A549 (cell line): Measurements from ENCODE around the gene HEATR5B. TPM values are rescaled to one million over a fixed set of nuclear protein-coding genes. Genes with fewer than 3 reads are reported as not detected.
A peak's percentile ranks its signal among the peaks of the same experiment; 100 is the strongest.

ENCODE experiments used
- ATAC-seq, 2 experiments: fragments of 200-7000 bp in 1 of 2; fragments of >200 bp in 1 of 2; cut with Nextera tagmentation in 1 of 2; cut with Tn5 transposase in 1 of 2; 3 replicates each; pipeline versions ENCODE4 v1.8.0 to v1.9.1; 2018 to 2020; ENCODE audit warnings: mild to moderate bottlenecking in 1 of 2, moderate library complexity in 1 of 2
- CTCF ChIA-PET: fragments of 300-600 bp; sonication (Branson Sonifier 250); formaldehyde crosslinking; extraction: SDS; loops from one replicate; lab custom pipeline; 2021; ENCODE audit warnings: antibody characterized with exemption, inconsistent platforms; lab: Yijun Ruan, JAX
- POLR2A ChIA-PET: fragments of 350-600 bp; formaldehyde crosslinking; extraction: SDS; loops from one replicate; lab custom pipeline; 2021; ENCODE audit warnings: antibody characterized with exemption, inconsistent platforms; lab: Yijun Ruan, JAX
- DNase-seq, 2 experiments: peaks; one replicate each; pipeline versions ENCODE4 v3.0.0 to v3.0.0-alpha.2; 2011 to 2016; ENCODE audit warnings: low read depth in 1 of 2, low spot score in 1 of 2
- FAIRE-seq: peaks from 2 replicates; lab custom pipeline; 2011; peaks lifted over from hg19 to GRCh38; lab: Jason Lieb, UNC
- H3K27ac ChIP-seq, 2 experiments: fragments of >200 bp; sonication (Bioruptor Twin); formaldehyde crosslinking; 3 replicates each; pipeline ENCODE4 v1.5.1; 2016 to 2017
- H3K4me1 ChIP-seq: fragments of >200 bp; sonication (Bioruptor Twin); formaldehyde crosslinking; 3 replicates; pipeline ENCODE4 v1.6.1; 2016
- H3K4me2 ChIP-seq: fragments of >200 bp; sonication (Bioruptor Twin); formaldehyde crosslinking; 3 replicates; pipeline ENCODE4 v1.6.1; 2016
- H3K4me3 ChIP-seq: fragments of >200 bp; sonication (Bioruptor Twin); formaldehyde crosslinking; 3 replicates; pipeline ENCODE4 v1.5.1; 2016
- H3K9me3 ChIP-seq: fragments of >200 bp; sonication (Bioruptor Twin); formaldehyde crosslinking; 3 replicates; pipeline ENCODE4 v1.6.1; 2016
- EHF ChIP-seq: fragments of 250-450 bp; sonication (Bioruptor Pico); IDR thresholded peaks from 2 replicates; pipeline ENCODE4 v1.5.0; 2020; ENCODE audit warnings: mild to moderate bottlenecking
- EP300 ChIP-seq, 2 experiments: fragments of >200 bp; sonication (Bioruptor Twin); formaldehyde crosslinking; IDR thresholded peaks; 2 replicates in 1 of 2; 3 replicates in 1 of 2; pipeline ENCODE4 v1.6.1; 2016 to 2017
- ESRRA ChIP-seq: fragments of 150-350 bp; IDR thresholded peaks from 2 replicates; pipeline ENCODE4 v1.6.1; 2014; ENCODE audit warnings: mild to moderate bottlenecking, low read length, borderline replicate concordance
- FOSL2 ChIP-seq, 2 experiments: fragments of 450-650 bp in 1 of 2; fragments of >200 bp in 1 of 2; sonication (Bioruptor Twin) in 1 of 2; formaldehyde crosslinking; IDR thresholded peaks; 2 replicates each; pipeline versions ENCODE4 v1.5.0 to v1.6.1; 2016 to 2020; ENCODE audit warnings: mild to moderate bottlenecking in 1 of 2, moderate library complexity in 1 of 2
- HDAC2 ChIP-seq: fragments of 200-600 bp; sonication (generic); IDR thresholded peaks from 2 replicates; pipeline ENCODE4 v1.6.1; 2016
- HOXB13 ChIP-seq: fragments of 250-450 bp; sonication (Bioruptor Pico); IDR thresholded peaks from 2 replicates; pipeline ENCODE4 v1.5.0; 2020; ENCODE audit warnings: low read depth, mild to moderate bottlenecking, moderate library complexity
- MYC ChIP-seq: IDR thresholded peaks from 2 replicates; pipeline ENCODE4 v1.6.1; 2012; ENCODE audit warnings: mild to moderate bottlenecking, inconsistent platforms, low read length, improper control_type of control experiment, borderline replicate concordance
- PHF8 ChIP-seq: fragments of 200-600 bp; sonication (generic); IDR thresholded peaks from 2 replicates; pipeline ENCODE4 v1.6.1; 2016; ENCODE audit warnings: low read depth, mild to moderate bottlenecking, antibody characterized with exemption, moderate library complexity, borderline replicate concordance
- POLR2A ChIP-seq: IDR thresholded peaks from 2 replicates; pipeline ENCODE4 v1.6.1; 2012; ENCODE audit warnings: mild to moderate bottlenecking, low read length
- POLR2AphosphoS2 ChIP-seq: conservative IDR thresholded peaks from 2 replicates; pipeline ENCODE4 v1.6.1; 2012; ENCODE audit warnings: low read length, improper control_type of control experiment, inconsistent platforms
- RARB ChIP-seq: fragments of 250-450 bp; sonication (Bioruptor Pico); IDR thresholded peaks from 2 replicates; pipeline ENCODE4 v1.8.0; 2021; ENCODE audit warnings: mild to moderate bottlenecking, moderate library complexity
- RCOR1 ChIP-seq: fragments of 150-350 bp; IDR thresholded peaks from 2 replicates; pipeline ENCODE4 v1.6.1; 2014; ENCODE audit warnings: antibody characterized with exemption, low read length, low read depth
- ZC3H11A ChIP-seq: fragments of 450-650 bp; IDR thresholded peaks from 2 replicates; pipeline ENCODE4 v1.6.1; 2014; ENCODE audit warnings: antibody characterized with exemption, mild to moderate bottlenecking
- ZSCAN20 ChIP-seq: fragments of 250-450 bp; sonication (Bioruptor Pico); IDR thresholded peaks from 2 replicates; pipeline ENCODE4 v1.8.0; 2022; ENCODE audit warnings: mild to moderate bottlenecking, moderate library complexity
- WGBS: methylation state at CpG from one replicate; pipeline ENCODE4 v1.1.6; 2017; ENCODE audit errors: missing lambda C conversion rate; 5-methylcytosine and 5-hydroxymethylcytosine counted together
- polyA plus RNA-seq, 4 experiments: library from polyadenylated mRNA; depleted of rRNA in 3 of 4; stranded (reverse); fragments of >200 nt; fragmentation: RNase III in 1 of 4; extraction: RNeasy Plus Mini Kit Qiagen cat#74134 plus additional on column Dnase treatment in 1 of 4; gene quantifications; 2 replicates in 3 of 4; 3 replicates in 1 of 4; pipeline ENCODE4 v1.2.3, GENCODE V29; 2011 to 2017
- TF ChIP-seq, protein P1 (sequence below): fragments of 450-650 bp; IDR thresholded peaks from 2 replicates; pipeline ENCODE4 v1.6.1; 2014; ENCODE audit warnings: antibody characterized with exemption
- TF ChIP-seq, protein P2 (sequence below): fragments of 200-600 bp; sonication (generic); IDR thresholded peaks from 2 replicates; pipeline ENCODE4 v1.6.1; 2016; ENCODE audit warnings: antibody characterized with exemption, mild to moderate bottlenecking, moderate library complexity
- TF ChIP-seq, protein P3 (sequence below): IDR thresholded peaks from 2 replicates; pipeline ENCODE4 v1.6.1; 2012; ENCODE audit warnings: low read depth, borderline replicate concordance
- TF ChIP-seq, protein P4 (sequence below): fragments of 250-450 bp; sonication (Bioruptor Pico); IDR thresholded peaks from 2 replicates; pipeline ENCODE4 v1.5.0; 2020; ENCODE audit warnings: low read depth, mild to moderate bottlenecking, moderate library complexity

The HEATR5B gene
- polyA plus RNA-seq, 2 of the 4 experiments (the other 2 are of a cell fraction): 8.4 to 26.1 TPM

GRCh38 chr2:37098416-37099118 is 14.4 kb upstream of the HEATR5B start:
- Histone ChIP-seq H3K4me3 (no peak overlapping the region), H3K27ac (no peak overlapping the region), H3K4me2 (no peak overlapping the region), H3K9me3 (no peaks in the 10 kb centered on the region), H3K4me1 (peaks cover 3% of the 10 kb centered on the region)
- ChIA-PET CTCF (no interaction called here), POLR2A (no interaction called here)
- FAIRE-seq (no peak), ATAC-seq (no peak), DNase-seq (no peak)
- 89% methylated on average over 4 of the region's 4 CpGs for WGBS
- TF ChIP-seq MYC: no peak
- TF ChIP-seq POLR2AphosphoS2: no peak
- no peak for TF ChIP-seq PHF8
- TF ChIP-seq ESRRA: no peak
- TF ChIP-seq FOSL2 (IDR thresholded peaks at IDR 0.05): no peak
- no peak for TF ChIP-seq FOSL2 (CRISPR knock-in tag; IDR thresholded peaks at IDR 0.05)
- TF ChIP-seq ZSCAN20 (CRISPR knock-in tag): no peak
- TF ChIP-seq, protein P1, sequence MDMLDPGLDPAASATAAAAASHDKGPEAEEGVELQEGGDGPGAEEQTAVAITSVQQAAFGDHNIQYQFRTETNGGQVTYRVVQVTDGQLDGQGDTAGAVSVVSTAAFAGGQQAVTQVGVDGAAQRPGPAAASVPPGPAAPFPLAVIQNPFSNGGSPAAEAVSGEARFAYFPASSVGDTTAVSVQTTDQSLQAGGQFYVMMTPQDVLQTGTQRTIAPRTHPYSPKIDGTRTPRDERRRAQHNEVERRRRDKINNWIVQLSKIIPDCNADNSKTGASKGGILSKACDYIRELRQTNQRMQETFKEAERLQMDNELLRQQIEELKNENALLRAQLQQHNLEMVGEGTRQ: no peak
- TF ChIP-seq RARB: no peak
- TF ChIP-seq HDAC2: no peak

GRCh38 chr2:37096568-37096967 is 12.4 kb upstream of the HEATR5B start:
- ATAC-seq (peak in 1 of 2 experiments; percentile 37; a peak in 2 of 6 replicates), DNase-seq (no peak), FAIRE-seq (no peak)
- CTCF ChIA-PET: interaction anchor here (1.0 to 1.3 kb wide), 3 partner anchors 10 to 53 kb away, joined by 3 read pairs; no protein-coding TSS in a partner anchor
- WGBS: 85% methylated on average over 1 of the region's 1 CpG
- H3K4me1 ChIP-seq: no peaks in the 10 kb centered on the region
- no peaks in the 10 kb centered on the region for H3K9me3 ChIP-seq
- H3K4me2 ChIP-seq: no peak overlapping the region
- H3K4me3 ChIP-seq: no peak overlapping the region
- no peak overlapping the region for H3K27ac ChIP-seq
- no peak for TF ChIP-seq EHF (CRISPR knock-in tag)
- TF ChIP-seq, protein P2, sequence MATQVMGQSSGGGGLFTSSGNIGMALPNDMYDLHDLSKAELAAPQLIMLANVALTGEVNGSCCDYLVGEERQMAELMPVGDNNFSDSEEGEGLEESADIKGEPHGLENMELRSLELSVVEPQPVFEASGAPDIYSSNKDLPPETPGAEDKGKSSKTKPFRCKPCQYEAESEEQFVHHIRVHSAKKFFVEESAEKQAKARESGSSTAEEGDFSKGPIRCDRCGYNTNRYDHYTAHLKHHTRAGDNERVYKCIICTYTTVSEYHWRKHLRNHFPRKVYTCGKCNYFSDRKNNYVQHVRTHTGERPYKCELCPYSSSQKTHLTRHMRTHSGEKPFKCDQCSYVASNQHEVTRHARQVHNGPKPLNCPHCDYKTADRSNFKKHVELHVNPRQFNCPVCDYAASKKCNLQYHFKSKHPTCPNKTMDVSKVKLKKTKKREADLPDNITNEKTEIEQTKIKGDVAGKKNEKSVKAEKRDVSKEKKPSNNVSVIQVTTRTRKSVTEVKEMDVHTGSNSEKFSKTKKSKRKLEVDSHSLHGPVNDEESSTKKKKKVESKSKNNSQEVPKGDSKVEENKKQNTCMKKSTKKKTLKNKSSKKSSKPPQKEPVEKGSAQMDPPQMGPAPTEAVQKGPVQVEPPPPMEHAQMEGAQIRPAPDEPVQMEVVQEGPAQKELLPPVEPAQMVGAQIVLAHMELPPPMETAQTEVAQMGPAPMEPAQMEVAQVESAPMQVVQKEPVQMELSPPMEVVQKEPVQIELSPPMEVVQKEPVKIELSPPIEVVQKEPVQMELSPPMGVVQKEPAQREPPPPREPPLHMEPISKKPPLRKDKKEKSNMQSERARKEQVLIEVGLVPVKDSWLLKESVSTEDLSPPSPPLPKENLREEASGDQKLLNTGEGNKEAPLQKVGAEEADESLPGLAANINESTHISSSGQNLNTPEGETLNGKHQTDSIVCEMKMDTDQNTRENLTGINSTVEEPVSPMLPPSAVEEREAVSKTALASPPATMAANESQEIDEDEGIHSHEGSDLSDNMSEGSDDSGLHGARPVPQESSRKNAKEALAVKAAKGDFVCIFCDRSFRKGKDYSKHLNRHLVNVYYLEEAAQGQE: no peak
- TF ChIP-seq, protein P3, sequence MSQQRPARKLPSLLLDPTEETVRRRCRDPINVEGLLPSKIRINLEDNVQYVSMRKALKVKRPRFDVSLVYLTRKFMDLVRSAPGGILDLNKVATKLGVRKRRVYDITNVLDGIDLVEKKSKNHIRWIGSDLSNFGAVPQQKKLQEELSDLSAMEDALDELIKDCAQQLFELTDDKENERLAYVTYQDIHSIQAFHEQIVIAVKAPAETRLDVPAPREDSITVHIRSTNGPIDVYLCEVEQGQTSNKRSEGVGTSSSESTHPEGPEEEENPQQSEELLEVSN: no peak
- TF ChIP-seq ZC3H11A: no peak
- TF ChIP-seq PHF8: no peak
- no peak for TF ChIP-seq POLR2A
- TF ChIP-seq EP300 (IDR thresholded peaks at IDR 0.05): no peak
- TF ChIP-seq, protein P1: no peak
- TF ChIP-seq, protein P4, sequence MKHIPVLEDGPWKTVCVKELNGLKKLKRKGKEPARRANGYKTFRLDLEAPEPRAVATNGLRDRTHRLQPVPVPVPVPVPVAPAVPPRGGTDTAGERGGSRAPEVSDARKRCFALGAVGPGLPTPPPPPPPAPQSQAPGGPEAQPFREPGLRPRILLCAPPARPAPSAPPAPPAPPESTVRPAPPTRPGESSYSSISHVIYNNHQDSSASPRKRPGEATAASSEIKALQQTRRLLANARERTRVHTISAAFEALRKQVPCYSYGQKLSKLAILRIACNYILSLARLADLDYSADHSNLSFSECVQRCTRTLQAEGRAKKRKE: no peak
- TF ChIP-seq RCOR1: no peak
- TF ChIP-seq HOXB13 (CRISPR knock-in tag): no peak
- TF ChIP-seq, all 56 proteins: peak for 0
- POLR2A ChIA-PET: no interaction called here
